Measurements from ENCODE around the gene AAGAB.

GRCh38 chr15:67253549-67254237 is 768 bp downstream of the AAGAB start:
- TF ChIP-seq CTCF (IDR thresholded peaks at IDR 0.05 in 2 of 3, conservative IDR thresholded peaks at IDR 0.05 in 1 of 3; ENCODE audit: borderline replicate concordance in 1 of 3, insufficient read depth in 1 of 3, low read depth in 2 of 3, low read length in 2 of 3) = no peak
- no peak for TF ChIP-seq REST (IDR thresholded peaks at IDR 0.05; ENCODE audit: low read depth)
- no peak for TF ChIP-seq POLR2A (IDR thresholded peaks at IDR 0.05; ENCODE audit: borderline replicate concordance, extremely low read depth, insufficient read depth, insufficient read length)
- no peak for TF ChIP-seq EGR1 (IDR thresholded peaks at IDR 0.05; ENCODE audit: low read depth)
- no peak for TF ChIP-seq SIN3A (IDR thresholded peaks at IDR 0.05; ENCODE audit: low read depth)

All from HCT116 (cell line).